Measurements from ENCODE around the gene INPP4A.
A peak's percentile ranks its signal among the peaks of the same experiment; 100 is the strongest.

The INPP4A gene

GRCh38 chr2:98478088-98478551 is 33.5 kb downstream of the INPP4A start:
- DNase-seq = no peak

- no peak for DNase-seq
Measured at GRCh38 chr2:98478907-98479306, 34.2 kb downstream of the INPP4A start.

- DNase-seq = no peak
Measured at GRCh38 chr2:98479371-98479770, 34.7 kb downstream of the INPP4A start.

DNA sequence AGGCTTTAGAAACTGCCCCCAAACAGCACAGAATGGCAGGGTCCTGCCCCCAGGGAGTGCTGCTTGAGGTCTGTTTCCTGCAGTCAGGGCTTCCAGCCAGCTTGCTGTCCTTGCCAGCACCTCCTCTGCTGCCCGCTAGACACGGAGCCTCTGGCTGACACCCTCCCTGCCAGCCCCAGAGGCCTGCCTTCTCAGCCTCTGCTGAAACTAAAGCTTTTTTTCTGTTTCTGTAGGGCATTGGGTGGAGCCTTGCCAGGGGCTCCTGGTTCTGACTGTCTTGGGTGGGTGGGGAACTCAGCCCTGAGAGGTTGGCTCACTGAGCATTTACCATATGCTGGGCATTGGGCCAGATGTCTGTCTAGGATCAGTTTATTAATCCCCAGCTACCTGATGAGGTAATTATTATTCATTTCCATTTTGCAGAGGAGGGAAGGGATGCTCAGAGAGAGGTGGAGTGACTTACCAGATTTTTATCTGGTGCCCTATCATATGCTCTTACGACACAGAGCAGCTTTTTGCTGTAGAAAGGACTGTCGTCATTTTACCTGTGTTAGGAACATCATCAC is 35.4 kb downstream of the INPP4A start:
- DNase-seq = no peak

GRCh38 chr2:98480598-98480997 is 35.9 kb downstream of the INPP4A start:
- DNase-seq = no peak

- no peak for DNase-seq
Measured at GRCh38 chr2:98482362-98482761, 37.7 kb downstream of the INPP4A start.

GRCh38 chr2:98483257-98483861 is 38.7 kb downstream of the INPP4A start:
- DNase-seq = peak; percentile 79

- DNase-seq = no peak
Measured at GRCh38 chr2:98484121-98484557, 39.5 kb downstream of the INPP4A start.

- no peak for DNase-seq
Measured at GRCh38 chr2:98484652-98485452, 40.2 kb downstream of the INPP4A start.

GRCh38 chr2:98485453-98485755 is 40.7 kb downstream of the INPP4A start:
- no peak for DNase-seq

GRCh38 chr2:98486374-98486981 is 41.8 kb downstream of the INPP4A start:
- no peak for DNase-seq

DNA sequence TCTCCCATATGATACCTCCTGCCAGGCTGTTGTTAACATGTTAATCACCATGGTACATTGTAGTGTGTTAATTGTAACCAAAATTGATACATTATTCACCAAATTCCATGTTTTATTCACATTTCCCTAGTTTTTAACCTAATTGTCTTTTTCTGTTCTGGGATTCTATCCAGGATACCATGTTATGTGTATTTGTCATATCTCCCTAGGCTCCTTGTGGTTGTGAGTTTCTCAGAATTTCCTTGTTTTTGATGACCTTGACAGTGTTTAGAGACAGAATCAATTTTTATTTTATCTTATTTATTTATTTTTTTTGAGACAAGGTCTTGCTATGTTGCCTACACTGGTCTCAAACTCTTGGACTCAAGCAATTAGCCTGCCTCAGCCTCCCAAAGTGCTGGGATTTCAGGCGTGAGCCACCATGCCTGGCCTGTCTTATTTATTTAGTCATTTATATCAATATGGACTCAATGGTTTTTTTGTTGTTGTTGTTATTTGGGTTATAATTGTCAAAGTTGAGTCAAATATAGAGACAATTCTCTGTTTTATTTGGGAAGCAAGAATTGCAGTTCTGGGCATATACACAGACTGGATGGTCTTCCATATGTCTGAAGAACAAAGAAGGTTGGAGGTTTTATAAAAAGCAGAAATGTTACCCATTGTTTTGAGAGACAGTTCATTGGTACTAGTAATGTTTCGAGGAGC is 42.6 kb downstream of the INPP4A start:
- no peak for DNase-seq

- DNase-seq = no peak
Measured at GRCh38 chr2:98487806-98488189, 43.1 kb downstream of the INPP4A start.

- DNase-seq = no peak
Measured at GRCh38 chr2:98488252-98488651, 43.6 kb downstream of the INPP4A start.

- DNase-seq = no peak
Measured at GRCh38 chr2:98489486-98489885, 44.8 kb downstream of the INPP4A start.

GRCh38 chr2:98489971-98490962 is 45.6 kb downstream of the INPP4A start:
- DNase-seq = no peak

DNA sequence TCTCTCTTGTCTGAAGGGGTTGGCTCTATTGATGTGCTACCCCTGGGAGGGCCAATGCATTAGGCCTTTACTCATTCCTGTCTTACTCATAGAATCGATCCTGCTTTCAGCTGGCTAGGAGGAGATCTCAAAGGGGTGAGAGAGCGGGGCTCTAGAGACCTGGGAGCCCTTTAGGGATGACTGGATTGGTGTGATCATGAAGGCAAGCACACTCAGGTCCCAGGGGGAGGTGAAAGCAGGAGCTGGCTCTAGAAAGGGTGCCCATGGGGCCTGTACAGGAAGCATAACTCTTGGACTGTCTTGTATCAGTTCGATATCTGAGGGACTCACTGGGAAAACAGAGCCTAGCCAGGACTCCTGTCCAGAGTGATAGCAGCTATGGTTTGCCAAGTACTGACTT is 47.8 kb downstream of the INPP4A start:
- no peak for DNase-seq

DNA sequence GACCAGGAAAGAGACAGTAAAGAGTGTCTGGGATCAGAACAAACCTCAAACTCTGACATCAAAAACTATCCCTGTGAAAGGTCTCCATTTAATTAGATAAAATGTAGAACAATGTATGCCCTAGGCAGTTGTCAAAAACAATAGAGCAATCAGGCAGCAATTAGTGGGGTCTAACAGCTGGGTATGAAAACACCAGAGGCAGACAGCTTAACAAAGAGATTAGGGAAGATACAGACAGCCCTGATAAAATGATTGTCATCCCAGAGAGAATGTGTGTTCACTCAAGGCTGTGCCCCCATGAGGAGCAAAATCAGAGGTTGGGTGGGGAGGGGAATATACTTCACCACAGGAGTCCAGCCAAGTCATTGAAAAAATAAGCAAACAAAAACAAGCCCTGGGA is 50.0 kb downstream of the INPP4A start:
- no peak for DNase-seq

DNA sequence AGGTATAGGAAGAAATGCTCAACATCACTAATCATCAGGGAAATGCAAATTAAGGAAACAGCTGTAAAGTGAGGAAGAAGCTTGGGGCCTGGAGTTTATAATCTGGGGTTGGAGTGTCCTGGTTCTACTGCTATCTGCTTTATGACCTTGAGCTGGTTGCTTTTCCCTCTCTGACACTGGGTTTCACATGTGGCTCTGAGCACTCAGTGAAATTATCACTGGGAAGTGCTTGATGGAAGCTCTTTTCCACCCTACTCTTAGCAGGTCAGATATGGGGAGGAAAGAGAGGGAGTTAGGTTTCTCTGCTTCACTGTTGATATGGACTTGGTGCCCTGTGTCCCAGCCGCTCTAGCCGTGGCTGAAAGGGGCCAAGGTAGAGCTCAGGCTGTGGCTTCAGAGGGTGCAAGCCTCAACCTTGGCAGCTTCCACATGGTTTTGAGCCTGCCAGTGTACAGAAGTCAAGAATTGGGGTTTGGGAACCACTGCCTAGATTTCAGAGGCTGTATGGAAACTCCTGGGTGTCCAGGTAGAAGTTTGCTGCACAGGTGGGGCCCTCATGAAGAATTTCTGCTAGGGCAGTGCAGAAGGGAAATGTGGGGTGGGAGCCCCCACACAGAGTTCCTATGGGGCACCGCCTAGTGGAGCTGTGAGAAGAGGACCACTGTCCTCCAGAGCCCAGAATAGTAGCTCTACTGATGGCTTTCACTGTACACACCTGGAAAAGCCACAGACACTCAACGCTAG is 52.3 kb downstream of the INPP4A start:
- no peak for DNase-seq

- no peak for DNase-seq
Measured at GRCh38 chr2:98498703-98499440, 54.2 kb downstream of the INPP4A start.

DNA sequence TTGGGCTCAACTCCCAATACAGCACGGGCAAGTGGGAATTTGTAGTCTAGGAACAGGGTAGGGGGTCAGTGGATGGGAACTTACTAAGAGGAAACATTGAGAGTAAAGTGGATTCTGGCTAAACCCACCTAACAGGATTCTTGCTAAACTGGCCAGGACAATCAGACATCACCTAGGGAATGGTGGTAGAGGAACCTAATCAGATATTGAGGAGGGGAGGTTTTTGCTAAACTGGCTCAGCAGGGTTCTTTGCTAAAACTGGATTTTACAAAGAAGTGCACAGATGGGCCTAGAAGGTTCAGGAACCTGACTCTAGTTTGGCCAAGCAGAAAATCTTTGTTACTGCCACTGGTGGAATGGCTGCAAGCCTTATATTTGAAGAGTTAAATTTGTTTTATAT is 55.9 kb downstream of the INPP4A start:
- no peak for DNase-seq
